ENCODE results near the gene PPM1H.
"Not testable (repeated sequence)": the region's sequence is repeated elsewhere in the genome, so short reads cannot be mapped to it uniquely, and the experiment has no call there.

PPM1H gene

GRCh38 chr12:62684570-62685295, 250.2 kb downstream of the PPM1H start:
- no peak for DNase-seq (ENCODE audit: low read depth in 2 of 2)

- DNase-seq (ENCODE audit: low read depth in 2 of 2): no peak
These were observed 251.0 kb downstream of the PPM1H start for GRCh38 chr12:62683776-62684569.

DNA sequence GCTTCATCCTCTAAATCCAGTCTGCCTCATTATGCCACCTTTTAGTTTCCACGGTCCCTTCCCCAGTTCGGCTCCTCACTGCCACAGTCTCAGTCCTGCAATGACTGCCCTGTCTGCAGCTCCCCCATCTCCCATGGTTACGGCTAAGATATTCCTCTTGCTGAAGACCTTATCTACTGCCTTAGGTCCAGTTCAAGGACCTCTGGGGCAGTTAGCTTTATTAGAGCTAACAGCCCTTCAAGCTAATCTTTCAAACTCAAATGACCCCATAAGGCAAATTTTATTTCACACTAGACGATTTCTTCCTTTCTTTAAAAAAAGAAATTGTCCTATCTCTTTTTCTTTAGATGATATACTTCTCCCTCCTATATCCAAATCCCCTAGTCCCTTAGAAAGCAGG, 253.6 kb downstream of the PPM1H start:
- no peak for DNase-seq (ENCODE audit: low read depth in 2 of 2)

GRCh38 chr12:62679608-62680007, 255.3 kb downstream of the PPM1H start:
- DNase-seq (ENCODE audit: low read depth in 2 of 2): no peak

- no peak for DNase-seq (ENCODE audit: low read depth in 2 of 2)
These were observed 257.6 kb downstream of the PPM1H start for GRCh38 chr12:62677355-62677754.

DNA sequence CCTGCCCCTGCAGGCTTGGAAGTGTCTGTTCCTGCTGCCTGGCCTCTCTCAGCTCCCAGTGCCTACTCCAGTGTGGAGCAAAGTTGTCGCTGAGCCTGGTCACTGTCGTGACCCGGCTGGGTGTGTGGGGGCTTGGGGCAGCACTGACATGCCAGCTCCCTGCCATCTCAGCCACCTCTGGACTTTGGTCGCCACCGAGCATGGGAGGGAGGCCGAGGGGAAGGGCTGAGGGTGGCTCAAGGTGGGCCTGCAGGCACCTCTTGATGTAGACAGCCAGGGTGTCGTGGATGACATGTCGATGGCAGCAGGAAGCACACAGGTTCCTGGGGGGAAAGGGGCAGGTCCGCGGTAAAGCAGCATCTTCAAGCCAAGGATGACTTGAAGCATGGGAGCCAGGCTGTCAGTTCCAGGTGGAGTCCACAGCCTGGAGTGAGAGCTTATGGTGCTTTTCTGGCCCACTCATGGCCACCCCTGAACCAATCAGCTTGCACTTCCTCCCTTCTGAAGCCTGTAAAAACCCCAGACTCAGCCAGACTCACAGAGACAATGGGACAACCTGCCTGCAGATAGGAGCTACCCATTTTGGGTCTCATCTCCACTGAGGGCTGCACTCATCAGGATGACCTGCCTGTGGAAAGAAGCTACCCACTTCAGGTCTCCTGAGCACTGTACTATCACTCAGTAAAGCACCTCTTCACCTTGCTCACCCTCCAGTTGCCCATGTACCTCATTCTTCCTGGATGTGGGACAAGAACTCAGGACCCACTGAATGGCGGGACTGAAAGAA, 258.2 kb downstream of the PPM1H start:
- DNase-seq (ENCODE audit: low read depth in 2 of 2): no peak

DNA sequence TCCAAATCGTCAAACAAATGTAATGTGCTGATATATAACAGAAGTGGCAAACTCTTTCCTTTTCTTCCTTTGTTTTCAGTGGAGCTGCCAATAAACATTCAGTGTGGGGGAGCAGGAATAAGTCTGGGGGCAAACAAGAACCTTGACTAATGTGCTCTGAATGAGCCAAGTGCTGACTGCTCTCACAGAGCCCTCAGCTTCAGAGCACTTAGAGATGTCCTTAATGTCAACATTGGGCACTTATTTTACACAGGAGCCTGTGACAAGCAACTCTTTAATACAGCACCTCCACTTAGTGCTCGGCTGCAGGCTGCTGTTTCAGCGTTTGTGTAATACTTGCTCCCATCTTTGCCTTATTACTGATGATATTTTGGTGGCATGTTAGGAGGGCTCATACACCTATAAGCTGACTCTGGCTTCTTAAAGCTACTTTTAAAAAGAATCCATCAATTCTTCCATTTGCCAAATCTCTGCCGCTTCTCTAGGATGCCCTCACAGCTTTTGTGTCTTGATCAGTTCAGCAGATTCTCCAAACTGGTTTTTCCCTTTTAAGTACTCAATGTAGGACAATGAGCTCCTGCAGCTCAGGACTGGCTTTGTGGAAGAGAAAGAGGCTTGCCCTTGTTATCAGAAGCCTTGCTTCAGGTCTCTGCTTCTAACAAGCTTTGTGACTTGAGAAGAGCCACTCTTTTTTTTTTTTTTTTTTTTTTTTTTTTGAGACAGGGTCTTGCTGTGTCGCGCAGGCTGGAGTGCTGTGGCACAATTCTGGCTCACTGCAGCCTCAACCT, 261.7 kb downstream of the PPM1H start:
- DNase-seq (ENCODE audit: low read depth in 2 of 2): no peak

DNA sequence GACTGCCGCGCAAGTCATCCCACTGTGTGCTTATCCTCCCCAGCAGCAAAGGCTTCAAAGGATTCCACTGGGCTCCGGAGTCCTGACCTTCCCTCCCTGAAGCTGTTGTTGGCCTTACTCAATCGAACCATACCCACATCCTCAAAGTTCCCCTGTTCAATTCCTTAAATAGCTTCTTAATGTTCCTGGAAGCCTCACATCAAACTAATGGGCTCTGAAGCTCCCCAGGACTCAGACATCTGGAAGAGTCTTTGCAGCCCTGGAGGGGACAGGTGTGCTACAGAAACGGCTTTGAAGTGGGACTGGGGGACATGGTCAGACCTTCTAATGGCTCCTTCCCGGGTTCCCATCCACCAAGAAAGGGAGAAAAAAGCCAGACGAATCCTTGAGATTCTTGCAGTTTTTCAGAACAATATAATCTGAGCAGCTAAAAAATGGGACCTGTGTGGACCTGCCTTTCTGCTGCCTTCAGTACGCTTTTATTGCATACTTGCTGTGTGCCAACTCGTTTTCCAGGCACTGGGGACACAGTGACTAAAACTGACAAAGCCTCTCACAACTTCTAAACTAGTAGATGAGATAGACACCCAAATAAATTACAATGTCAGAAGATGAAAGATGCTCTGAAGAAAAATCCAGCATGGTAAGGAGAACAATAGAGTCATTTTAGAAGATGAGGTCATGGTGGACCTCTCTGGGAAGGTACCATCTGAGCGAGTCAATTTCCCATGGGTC, 263.8 kb downstream of the PPM1H start:
- DNase-seq (ENCODE audit: low read depth in 2 of 2): no peak

- DNase-seq (ENCODE audit: low read depth in 2 of 2): no peak
These were observed 266.2 kb downstream of the PPM1H start for GRCh38 chr12:62668782-62669181.

DNA sequence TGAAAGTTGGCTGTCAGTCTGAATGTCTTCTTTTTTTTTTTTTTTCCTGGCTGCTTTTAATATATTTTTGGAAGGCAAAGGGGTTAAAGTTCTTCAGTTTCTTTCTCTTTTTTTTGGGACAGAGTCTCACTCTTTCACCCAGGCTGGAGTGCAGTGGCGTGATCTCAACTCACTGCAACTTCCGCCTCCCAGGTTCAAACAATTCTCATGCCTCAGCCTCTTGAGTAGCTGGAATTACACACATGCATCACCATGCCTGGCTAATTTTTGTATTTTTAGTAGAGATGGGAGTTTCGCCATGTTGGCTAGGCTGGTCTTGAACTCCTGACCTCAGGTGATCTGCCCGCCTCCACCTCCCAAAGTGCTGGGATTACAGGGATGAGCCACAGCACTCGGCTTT, 270.0 kb downstream of the PPM1H start:
- not testable (repeated sequence) for DNase-seq (ENCODE audit: low read depth in 2 of 2)

DNA sequence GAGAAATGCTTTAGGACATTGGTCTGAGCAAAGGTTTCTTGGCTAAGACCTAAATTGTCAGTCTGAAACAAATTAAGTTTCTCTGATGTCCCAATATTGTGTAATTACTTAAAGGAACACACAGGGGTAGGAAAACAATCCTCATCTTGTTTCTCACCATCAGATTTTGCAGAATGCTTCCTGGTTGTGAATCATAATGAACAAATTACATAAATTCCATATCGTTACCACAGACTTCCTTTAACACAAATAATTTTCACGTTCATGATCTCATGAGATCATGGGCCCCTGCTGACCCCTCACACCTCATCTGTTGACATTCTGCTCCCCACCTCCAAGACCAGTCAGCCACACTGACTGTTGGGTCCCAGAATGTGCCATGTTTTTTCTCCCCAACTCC, 274.2 kb downstream of the PPM1H start:
- no peak for DNase-seq (ENCODE audit: low read depth in 2 of 2)

DNA sequence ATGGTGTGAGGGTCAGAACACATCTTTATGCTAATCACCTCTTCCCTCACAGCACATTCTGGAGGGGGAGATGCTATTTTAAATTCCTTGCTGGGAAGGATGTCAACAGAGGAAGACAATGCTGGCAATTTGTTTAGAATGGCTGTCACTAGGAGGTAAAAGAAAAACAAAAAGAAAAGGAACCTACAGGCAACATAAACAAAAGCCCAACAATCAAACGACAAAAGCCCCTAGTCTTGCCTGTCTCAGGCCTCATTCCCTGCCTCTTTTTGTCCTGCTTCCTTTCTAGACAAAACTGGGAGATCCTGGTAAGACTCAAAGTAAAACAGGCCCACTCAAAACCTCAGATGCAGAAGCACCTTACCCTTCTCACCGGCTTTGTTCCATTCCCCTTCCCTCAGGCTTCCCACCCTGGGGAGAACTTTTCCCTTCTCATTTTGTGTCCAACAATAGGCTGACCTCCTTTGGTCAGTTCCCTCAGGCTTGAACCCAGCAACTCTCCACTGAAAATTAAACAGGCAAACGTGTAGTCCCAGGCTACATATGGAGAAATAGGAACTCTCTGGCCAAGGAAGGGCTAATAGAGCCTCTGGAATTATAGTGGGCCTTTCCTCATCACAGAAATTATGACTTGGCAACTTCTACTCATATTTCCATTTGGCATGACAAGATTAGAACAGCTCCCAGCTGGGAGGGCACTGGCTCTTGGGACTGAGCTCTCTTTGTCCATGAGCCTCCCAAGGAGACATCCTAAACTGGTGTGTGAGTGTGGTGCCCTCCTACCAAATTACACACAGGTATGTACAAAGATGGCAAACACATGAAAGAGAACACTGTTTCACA, 275.3 kb downstream of the PPM1H start:
- DNase-seq (ENCODE audit: low read depth in 2 of 2): no peak

- DNase-seq (ENCODE audit: low read depth in 2 of 2): no peak
These were observed 276.0 kb downstream of the PPM1H start for GRCh38 chr12:62658910-62659309.

DNA sequence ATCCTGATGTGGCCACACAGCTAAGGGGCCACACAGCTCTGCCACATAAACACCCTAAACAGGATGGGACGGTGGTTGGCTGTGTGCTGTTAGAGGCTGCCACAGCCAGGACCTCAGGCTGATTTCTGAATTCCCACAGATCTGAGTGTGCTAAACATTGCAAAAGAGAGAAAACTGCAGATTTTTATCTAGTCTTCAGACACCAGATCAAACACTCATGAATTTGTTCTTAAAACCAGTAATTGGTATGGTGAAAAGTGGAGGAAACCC, 277.7 kb downstream of the PPM1H start:
- no peak for DNase-seq (ENCODE audit: low read depth in 2 of 2)

DNA sequence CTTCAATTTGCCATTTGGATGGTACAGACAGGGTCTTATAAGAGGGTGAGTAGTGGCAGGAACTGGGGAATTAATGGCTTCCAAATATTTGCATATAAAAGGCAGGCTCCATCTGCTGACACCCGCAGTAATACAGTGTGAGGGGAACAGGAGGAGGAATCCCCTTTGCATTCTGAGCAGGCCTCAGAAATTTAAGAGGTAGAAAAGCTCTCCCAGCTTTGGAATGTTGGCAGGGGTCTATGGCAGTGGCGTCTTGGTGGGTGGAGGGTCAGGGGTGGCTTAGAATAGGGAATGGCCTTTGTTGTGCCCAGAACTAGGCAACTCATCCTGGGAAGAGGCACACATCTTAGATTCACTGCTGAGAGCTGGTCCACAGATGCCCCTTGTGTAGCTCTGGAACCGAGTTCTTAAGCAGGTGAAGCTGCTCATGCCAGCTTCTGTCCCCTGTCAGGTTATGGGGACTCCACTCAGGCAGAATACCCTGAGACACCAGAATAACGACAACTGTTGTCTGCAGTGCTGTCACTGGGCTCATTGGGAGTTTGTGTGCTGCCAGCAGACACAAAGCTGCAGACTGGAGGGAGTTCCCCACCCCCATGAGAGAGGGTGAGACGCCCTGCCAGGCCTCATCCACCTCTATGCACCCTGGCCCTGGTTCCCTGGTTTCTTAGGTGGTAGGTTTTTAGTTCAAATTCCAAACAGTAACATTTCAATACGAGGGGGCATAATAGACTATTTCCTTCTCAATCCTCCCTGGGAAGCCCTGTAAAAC, 278.2 kb downstream of the PPM1H start:
- DNase-seq (ENCODE audit: low read depth in 2 of 2): no peak

DNA sequence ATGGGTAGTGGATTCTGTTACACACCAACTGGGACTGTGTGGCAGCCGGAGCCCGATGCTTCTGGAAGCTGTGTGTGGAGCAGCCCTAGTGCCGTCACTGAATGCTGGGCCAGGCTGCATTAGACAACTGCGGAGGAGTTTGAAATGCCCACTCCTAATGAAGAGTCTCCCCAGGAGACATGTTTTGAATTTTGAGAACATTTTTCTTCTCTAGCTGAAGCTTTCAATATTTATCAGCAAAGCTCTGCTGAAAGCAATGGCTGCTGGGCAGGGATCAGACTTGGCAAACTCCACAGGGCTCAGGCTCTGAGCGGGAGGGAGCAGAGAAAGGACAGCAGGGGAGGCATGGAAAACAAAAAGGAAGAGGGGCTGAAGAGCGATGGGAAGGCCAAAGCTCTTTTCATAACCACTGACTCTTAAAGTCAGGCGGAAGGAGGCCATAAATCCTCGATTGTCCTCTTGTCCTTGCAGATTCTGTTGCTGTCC, 279.2 kb downstream of the PPM1H start:
- no peak for DNase-seq (ENCODE audit: low read depth in 2 of 2)

- no peak for DNase-seq (ENCODE audit: low read depth in 2 of 2)
These were observed 280.4 kb downstream of the PPM1H start for GRCh38 chr12:62654326-62655241.

GRCh38 chr12:62653740-62654139, 281.2 kb downstream of the PPM1H start:
- DNase-seq (ENCODE audit: low read depth in 2 of 2): no peak
